H1 (cell line): ENCODE data around the gene ITGA6. TPM values are rescaled to one million over a fixed set of nuclear protein-coding genes. Genes with fewer than 3 reads are reported as not detected.

Experiments used
- CTCF ChIA-PET: fragments of 300-600 bp; sonication (Branson Sonifier 250); formaldehyde crosslinking; loops from one replicate; lab custom pipeline; 2021; ENCODE audit not compliant: partially characterized antibody; lab: Charles Lee
- POLR2A ChIA-PET: fragments of 300-600 bp; sonication (Branson Sonifier 250); formaldehyde crosslinking; loops from one replicate; lab custom pipeline; 2021; ENCODE audit warnings: inconsistent platforms; ENCODE audit not compliant: partially characterized antibody; lab: Charles Lee
- DNase-seq, 2 experiments: peaks; one replicate each; pipeline versions ENCODE4 v3.0.0 to v3.0.0-alpha.2; 2010 to 2022; ENCODE audit warnings: low spot score in 2 of 2, low read depth in 1 of 2, mixed read lengths in 1 of 2
- FAIRE-seq: peaks from 2 replicates; lab custom pipeline; 2011; peaks lifted over from hg19 to GRCh38; lab: Jason Lieb, UNC
- H2AFZ ChIP-seq: 2 replicates; pipeline ENCODE4 v1.8.1; 2012; ENCODE audit warnings: low read length, inconsistent platforms
- H2AK5ac ChIP-seq: 2 replicates; pipeline ENCODE4 v1.6.1; 2013; ENCODE audit warnings: low read depth, low read length
- H2BK120ac ChIP-seq: replicated peaks from 2 replicates; pipeline ENCODE3; 2013; ENCODE audit warnings: low read depth, low read length, inconsistent platforms
- H2BK12ac ChIP-seq: 2 replicates; pipeline ENCODE4 v1.6.1; 2013; ENCODE audit warnings: low read depth, low read length
- H2BK15ac ChIP-seq: 2 replicates; pipeline ENCODE4 v1.6.1; 2013; ENCODE audit warnings: low read length
- H2BK20ac ChIP-seq: 2 replicates; pipeline ENCODE4 v1.6.1; 2013; ENCODE audit warnings: low read length
- H2BK5ac ChIP-seq: 2 replicates; pipeline ENCODE4 v1.6.1; 2013; ENCODE audit warnings: low read depth, low read length
- H3K14ac ChIP-seq: 2 replicates; pipeline ENCODE4 v1.6.1; 2013; ENCODE audit warnings: inconsistent platforms; ENCODE audit not compliant: insufficient read length
- H3K18ac ChIP-seq: 2 replicates; pipeline ENCODE4 v1.6.1; 2013; ENCODE audit warnings: low read length; ENCODE audit errors: extremely low read depth
- H3K23ac ChIP-seq: 2 replicates; pipeline ENCODE4 v1.6.1; 2013; ENCODE audit warnings: inconsistent platforms; ENCODE audit not compliant: insufficient read length
- H3K23me2 ChIP-seq: 2 replicates; pipeline ENCODE4 v1.6.1; 2013; ENCODE audit warnings: low read depth, low read length
- H3K27ac ChIP-seq: 2 replicates; pipeline ENCODE4 v1.6.1; 2011; ENCODE audit warnings: low read depth, low read length, inconsistent platforms
- H3K27me3 ChIP-seq, 4 experiments: replicated peaks in 1 of 4; 1 replicate in 1 of 4; 2 replicates in 3 of 4; pipeline versions ENCODE4 v1.6.1 to v1.8.1; 2011 to 2013; ENCODE audit warnings: low read length in 3 of 4, mild to moderate bottlenecking in 3 of 4, inconsistent platforms in 2 of 4, mixed read lengths in 2 of 4, moderate library complexity in 1 of 4; ENCODE audit not compliant: control insufficient read depth in 3 of 4, insufficient read depth in 3 of 4; ENCODE audit errors: extremely low read depth in 1 of 4
- H3K36me3 ChIP-seq, 4 experiments: 2 replicates each; pipeline versions ENCODE4 v1.6.1 to v1.8.1; 2011 to 2013; ENCODE audit warnings: mild to moderate bottlenecking in 4 of 4, low read length in 3 of 4, moderate library complexity in 2 of 4, control low read depth in 1 of 4, inconsistent platforms in 1 of 4; ENCODE audit not compliant: insufficient read depth in 4 of 4, control insufficient read depth in 2 of 4
- H3K4ac ChIP-seq: replicated peaks from 2 replicates; pipeline ENCODE3; 2013; ENCODE audit warnings: low read length, low read depth, mixed read lengths, inconsistent platforms; ENCODE audit not compliant: insufficient read length
- H3K4me1 ChIP-seq, 4 experiments: replicated peaks in 1 of 4; 1 replicate in 1 of 4; 2 replicates in 3 of 4; pipeline versions ENCODE4 v1.6.1 to v1.8.1; 2011 to 2013; ENCODE audit warnings: low read length in 3 of 4, inconsistent platforms in 2 of 4, mixed read lengths in 1 of 4; ENCODE audit not compliant: insufficient read depth in 4 of 4, control insufficient read depth in 3 of 4
- H3K4me2 ChIP-seq, 2 experiments: 2 replicates each; pipeline versions ENCODE4 v1.6.1 to v1.8.1; 2011 to 2013; ENCODE audit warnings: low read depth in 2 of 2, low read length in 2 of 2, control low read depth in 1 of 2, inconsistent platforms in 1 of 2, mild to moderate bottlenecking in 1 of 2; ENCODE audit not compliant: insufficient read depth in 1 of 2
- H3K4me3 ChIP-seq, 4 experiments: fragments of 200-600, 300-600 bp in 1 of 4; sonication (generic), shearing (Covaris generic), sonication (Bioruptor Twin) in 1 of 4; 2 replicates each; pipeline versions ENCODE4 v1.5.1 to v1.8.1; 2011 to 2016; ENCODE audit warnings: low read length in 4 of 4, low read depth in 3 of 4, control low read depth in 2 of 4, inconsistent platforms in 2 of 4, mild to moderate bottlenecking in 2 of 4, mixed read lengths in 1 of 4, moderate library complexity in 1 of 4; ENCODE audit not compliant: insufficient read depth in 2 of 4; ENCODE audit errors: extremely low read depth in 1 of 4
- H3K56ac ChIP-seq: replicated peaks from 2 replicates; pipeline ENCODE3; 2013; ENCODE audit warnings: low read depth, mild to moderate bottlenecking, mixed read lengths, low read length, inconsistent platforms; ENCODE audit not compliant: insufficient read length
- H3K79me1 ChIP-seq: 2 replicates; pipeline ENCODE4 v1.6.1; 2013; ENCODE audit warnings: low read depth, low read length, control low read depth
- H3K79me2 ChIP-seq, 2 experiments: 2 replicates each; pipeline versions ENCODE4 v1.6.1 to v1.8.1; 2012 to 2013; ENCODE audit warnings: low read length in 2 of 2, mild to moderate bottlenecking in 2 of 2, inconsistent platforms in 1 of 2; ENCODE audit not compliant: insufficient read depth in 2 of 2, control insufficient read depth in 1 of 2
- H3K9ac ChIP-seq, 4 experiments: replicated peaks in 1 of 4; 1 replicate in 1 of 4; 2 replicates in 3 of 4; pipeline versions ENCODE4 v1.6.1 to v1.8.1; 2011 to 2013; ENCODE audit warnings: low read depth in 3 of 4, low read length in 3 of 4, control low read depth in 2 of 4, mild to moderate bottlenecking in 2 of 4, moderate library complexity in 2 of 4, inconsistent platforms in 1 of 4; ENCODE audit errors: extremely low read depth in 1 of 4
- H3K9me3 ChIP-seq, 2 experiments: 2 replicates each; pipeline versions ENCODE4 v1.6.1 to v1.8.1; 2012 to 2013; ENCODE audit warnings: mild to moderate bottlenecking in 2 of 2, moderate library complexity in 2 of 2, control low read depth in 1 of 2, inconsistent platforms in 1 of 2, low read depth in 1 of 2, low read length in 1 of 2, mixed read lengths in 1 of 2; ENCODE audit not compliant: insufficient read depth in 2 of 2
- H4K20me1 ChIP-seq, 2 experiments: replicated peaks in 1 of 2; 2 replicates each; pipeline versions ENCODE3 to v1.8.1; 2011 to 2013; ENCODE audit warnings: inconsistent platforms in 2 of 2, low read length in 2 of 2, mild to moderate bottlenecking in 1 of 2; ENCODE audit not compliant: insufficient read depth in 2 of 2, control insufficient read depth in 1 of 2
- H4K5ac ChIP-seq: 2 replicates; pipeline ENCODE4 v1.6.1; 2013; ENCODE audit warnings: low read length, low read depth, mixed read lengths, inconsistent platforms; ENCODE audit not compliant: insufficient read length
- H4K8ac ChIP-seq: 2 replicates; pipeline ENCODE4 v1.8.0; 2013; ENCODE audit warnings: mild to moderate bottlenecking, moderate library complexity, low read length, inconsistent platforms; ENCODE audit not compliant: insufficient read depth; ENCODE audit errors: extremely low read depth
- H4K91ac ChIP-seq: replicated peaks from 2 replicates; pipeline ENCODE3; 2013; ENCODE audit warnings: low read length, mixed read lengths, inconsistent platforms; ENCODE audit not compliant: insufficient read length
- CBX5 ChIP-seq: fragments of 300-800, 300-1000 bp; sonication (generic); IDR thresholded peaks from 2 replicates; pipeline ENCODE4 v1.7.1; 2016; ENCODE audit warnings: antibody characterized with exemption, low read length, low read depth
- CHD2 ChIP-seq: IDR thresholded peaks from 2 replicates; pipeline ENCODE4 v1.6.1; 2012; ENCODE audit warnings: low read length, improper control_type of control experiment
- GABPA ChIP-seq: IDR thresholded peaks from 2 replicates; pipeline ENCODE4 v1.6.1; 2011; ENCODE audit warnings: mild to moderate bottlenecking, low read length, moderate library complexity, borderline replicate concordance; ENCODE audit not compliant: insufficient read depth
- HDAC6 ChIP-seq: IDR thresholded peaks from one replicate; pipeline ENCODE4 v1.7.1; 2012; ENCODE audit warnings: low read depth, mild to moderate bottlenecking, inconsistent platforms, low read length, moderate library complexity
- JUND ChIP-seq: IDR thresholded peaks from 2 replicates; pipeline ENCODE4 v1.6.1; 2011; ENCODE audit warnings: mild to moderate bottlenecking, improper control_type of control experiment, low read length
- KDM4A ChIP-seq: IDR thresholded peaks from one replicate; pipeline ENCODE4 v1.7.1; 2012; ENCODE audit warnings: low read depth, mild to moderate bottlenecking, moderate library complexity, low read length, inconsistent platforms; ENCODE audit not compliant: severe bottlenecking
- NANOG ChIP-seq: IDR thresholded peaks from 2 replicates; pipeline ENCODE4 v1.6.1; 2011; ENCODE audit warnings: low read length, low read depth, mild to moderate bottlenecking, inconsistent platforms; ENCODE audit not compliant: insufficient read depth, poor library complexity, severe bottlenecking
- PHF8 ChIP-seq: fragments of 200-600 bp; sonication (generic); conservative IDR thresholded peaks from 2 replicates; pipeline ENCODE4 v1.7.1; 2012; ENCODE audit warnings: low read depth, mild to moderate bottlenecking, inconsistent platforms, low read length, moderate library complexity
- WGBS, 2 experiments: shearing (Covaris generic) in 1 of 2; methylation state at CpG; one replicate each; pipeline versions ENCODE4 v1.1.6 to v1.1.7; 2013 to 2015; ENCODE audit warnings: low lambda C conversion rate in 2 of 2, mixed read lengths in 2 of 2, inconsistent platforms in 1 of 2, low coverage in 1 of 2, missing lambda C conversion rate in 1 of 2; ENCODE audit not compliant: insufficient replicate concordance in 2 of 2, insufficient coverage in 1 of 2, insufficient read length in 1 of 2; ENCODE audit errors: extremely low coverage in 1 of 2, missing lambda C conversion rate in 1 of 2; 5-methylcytosine and 5-hydroxymethylcytosine counted together
- polyA plus RNA-seq, 7 experiments: library from polyadenylated mRNA; depleted of rRNA in 3 of 7; stranded (reverse) in 5 of 7; unstranded in 2 of 7; fragments of >200 nt in 5 of 7; fragments of 200-250 nt in 2 of 7; gene quantifications; 1 replicate in 5 of 7; 2 replicates in 1 of 7; 4 replicates in 1 of 7; pipeline versions ENCODE4 v1.2.1 to v1.2.3, GENCODE V29; 2011 to 2013; ENCODE audit warnings: missing spikeins in 2 of 7, mixed read lengths in 2 of 7
- total RNA-seq: library from RNA; stranded (reverse); fragmentation: NEBNext Ultra II Directional; extraction: Animal tissue kit (Norgen Biotek cat#: 25700); gene quantifications from 2 replicates; pipeline ENCODE4 v1.2.1, GENCODE V29; 2021

The ITGA6 gene
- total and polyA plus RNA-seq, 2 of the 8 experiments (the other 6 are each of a cell fraction or from before 2014, with no cell fraction given), result 26.9 to 118 TPM

DNA sequence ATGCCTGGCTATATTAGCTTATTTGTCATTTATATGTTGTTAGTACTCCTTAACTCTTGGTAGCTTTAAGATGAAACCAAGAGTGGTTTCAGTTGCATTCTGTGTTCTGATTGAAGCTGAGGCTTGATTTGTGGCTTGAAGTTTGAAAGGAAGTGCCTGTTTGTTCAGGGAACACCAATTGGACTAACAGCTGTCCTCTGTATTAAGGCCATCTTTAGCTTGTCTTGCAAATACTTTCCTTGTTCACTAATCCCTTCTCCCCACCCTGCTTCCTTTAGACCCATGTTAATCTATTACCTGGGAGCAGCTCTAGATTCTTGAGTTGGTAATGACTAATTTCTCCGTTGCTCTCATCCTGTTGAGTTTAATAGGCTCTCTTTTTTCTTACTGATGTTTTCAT is 13.4 kb downstream of the ITGA6 start:
- H2BK12ac ChIP-seq, result no peak overlapping the region
- H3K23me2 ChIP-seq, result no peaks in the 10 kb centered on the region
- H2AK5ac ChIP-seq, result no peak overlapping the region
- no peak overlapping the region for H3K27ac ChIP-seq
- ChIA-PET POLR2A (interaction anchor here (0.6 to 4.0 kb wide), 6 partner anchors 9 to 215 kb away, joined by 3 to 33 read pairs (median 4); partner anchors contain the start of gene ITGA6), CTCF (interaction anchor here (1.0 to 36.1 kb wide), 4 partner anchors 2 to 241 kb away, joined by 4 to 634 read pairs (median 320); partner anchors contain the start of gene ITGA6)
- H4K20me1 ChIP-seq, result peaks cover 11 to 18% of the 10 kb centered on the region in 2 experiments
- H3K4me1 ChIP-seq, result peaks cover 2 to 45% (median 21%) of the 10 kb centered on the region in 4 experiments
- no peak overlapping the region for H2BK120ac ChIP-seq
- no peak overlapping the region for H3K18ac ChIP-seq
- peaks cover 23% of the 10 kb centered on the region for H3K79me1 ChIP-seq
- no peak overlapping the region for H4K91ac ChIP-seq
- no peak overlapping the region for H4K8ac ChIP-seq
- no peak for TF ChIP-seq CHD2
- no peak for TF ChIP-seq NANOG
- TF ChIP-seq KDM4A, result no peak
- no peak for TF ChIP-seq PHF8
- no peak for TF ChIP-seq GABPA
- TF ChIP-seq HDAC6, result no peak
- no peak for TF ChIP-seq CBX5
- TF ChIP-seq JUND, result no peak
- H3K14ac ChIP-seq, result no peak overlapping the region
- H2BK15ac ChIP-seq, result no peak overlapping the region
- 33% methylated on average over 1 of the region's 1 CpG; no CpG with 5 or more reads in 1 of the 2 experiments for WGBS, 2 experiments
- no peak overlapping the region for H3K56ac ChIP-seq
- no peak overlapping the region for H3K23ac ChIP-seq
- FAIRE-seq (no peak), DNase-seq (no peak)
- no peaks in the 10 kb centered on the region for H3K9me3 ChIP-seq
- no peak overlapping the region for H2BK20ac ChIP-seq
- H4K5ac ChIP-seq, result no peak overlapping the region
- no peaks in the 10 kb centered on the region for H3K27me3 ChIP-seq
- 0 out of 8 replicates have a peak, but pooled peaks cover 0 to 2% (median 0%) of the 10 kb centered on the region in 4 experiments for H3K36me3 ChIP-seq
- no peak overlapping the region for H3K9ac ChIP-seq
- H3K79me2 ChIP-seq, result peaks cover 38 to 97% of the 10 kb centered on the region in 2 experiments
- peak overlapping the region in 1 of 4 experiments; percentile 0; a peak in 1 of 8 replicates for H3K4me3 ChIP-seq
- H2AFZ ChIP-seq, result no peak overlapping the region
- H2BK5ac ChIP-seq, result no peak overlapping the region
- H3K4me2 ChIP-seq, result peak overlapping the region; percentile 30 to 41; a peak in 1 of 4 replicates
- H3K4ac ChIP-seq, result no peak overlapping the region
